GM12878 (cell line): Measurements from ENCODE around the gene POU2F1. TPM values are rescaled to one million over a fixed set of nuclear protein-coding genes. Genes with fewer than 3 reads are reported as not detected.

Experiments used
- ATAC-seq: fragments of 200-7000 bp; cut with Tn5 transposase; 3 replicates; pipeline ENCODE4 v1.9.1; 2020; ENCODE audit warnings: mild to moderate bottlenecking, moderate library complexity
- BruUV-seq: library from RNA; stranded (reverse); fragments of 400-500 nt; replicated peaks from 2 replicates; lab custom pipeline; 2021; lab: Mats Ljungman, UMichigan
- CTCF ChIA-PET: fragments of 300-600 bp; sonication (Branson Sonifier 250); formaldehyde crosslinking; extraction: SDS; loops from one replicate; lab custom pipeline; 2021; ENCODE audit warnings: inconsistent platforms; lab: Yijun Ruan, JAX
- POLR2A ChIA-PET: fragments of 350-600 bp; formaldehyde crosslinking; extraction: SDS; loops from one replicate; lab custom pipeline; 2021; ENCODE audit warnings: inconsistent platforms; lab: Charles Lee
- RAD21 ChIA-PET: fragments of 300-600 bp; sonication (Branson Sonifier 250); formaldehyde crosslinking; loops from one replicate; lab custom pipeline; 2023; ENCODE audit warnings: antibody characterized with exemption; ENCODE audit not compliant: unreplicated experiment; lab: Charles Lee
- SMC1A ChIA-PET: fragments of 300-600 bp; sonication (Branson Sonifier 250); formaldehyde crosslinking; loops from one replicate; lab custom pipeline; 2023; ENCODE audit not compliant: unreplicated experiment, uncharacterized antibody; lab: Charles Lee
- DNase-seq: peaks from one replicate; pipeline ENCODE4 v3.0.0-alpha.2; 2011; ENCODE audit warnings: low read depth, low spot score
- FAIRE-seq: peaks from 3 replicates; lab custom pipeline; 2011; peaks lifted over from hg19 to GRCh38; lab: Jason Lieb, UNC
- H2AFZ ChIP-seq: 2 replicates; pipeline ENCODE4 v1.6.0; 2011; ENCODE audit warnings: low read depth, low read length, control low read depth; ENCODE audit not compliant: control insufficient read depth
- H3K27ac ChIP-seq: 2 replicates; pipeline ENCODE4 v1.5.1; 2011; ENCODE audit warnings: control low read depth; ENCODE audit not compliant: control insufficient read depth, insufficient read depth
- H3K27me3 ChIP-seq, 2 experiments: replicated peaks in 1 of 2; 2 replicates each; pipeline versions ENCODE4 v1.6.0 to v1.6.1; 2011; ENCODE audit warnings: low read length in 1 of 2; ENCODE audit not compliant: control insufficient read depth in 2 of 2, insufficient read depth in 2 of 2
- H3K36me3 ChIP-seq, 2 experiments: 2 replicates each; pipeline ENCODE4 v1.5.1; 2011; ENCODE audit warnings: low read length in 1 of 2; ENCODE audit not compliant: control insufficient read depth in 2 of 2, insufficient read depth in 2 of 2
- H3K4me1 ChIP-seq: 2 replicates; pipeline ENCODE4 v1.6.1; 2011; ENCODE audit warnings: mild to moderate bottlenecking, low read length, moderate library complexity, mixed read lengths; ENCODE audit not compliant: control insufficient read depth, insufficient read depth
- H3K4me2 ChIP-seq: 2 replicates; pipeline ENCODE4 v1.6.0; 2011; ENCODE audit warnings: control low read depth; ENCODE audit not compliant: control insufficient read depth, insufficient read depth
- H3K4me3 ChIP-seq: fragments of 200-600 bp; sonication (generic); 2 replicates; pipeline ENCODE4 v1.5.1; 2016
- H3K79me2 ChIP-seq: 2 replicates; pipeline ENCODE4 v1.6.0; 2011; ENCODE audit warnings: low read length; ENCODE audit not compliant: control insufficient read depth, insufficient read depth
- H3K9ac ChIP-seq: 2 replicates; pipeline ENCODE4 v1.8.0; 2011; ENCODE audit warnings: low read length, control low read depth, mixed read lengths; ENCODE audit not compliant: control insufficient read depth, insufficient read depth
- H3K9me3 ChIP-seq: replicated peaks from 3 replicates; pipeline ENCODE4 v1.5.1; 2011; ENCODE audit warnings: mild to moderate bottlenecking, low read length; ENCODE audit not compliant: control insufficient read depth, insufficient read depth
- H4K20me1 ChIP-seq: 2 replicates; pipeline ENCODE4 v1.6.0; 2011; ENCODE audit not compliant: control insufficient read depth, insufficient read depth
- BACH1 ChIP-seq: fragments of 450-650 bp; IDR thresholded peaks from 2 replicates; pipeline ENCODE4 v1.6.1; 2017; ENCODE audit warnings: mild to moderate bottlenecking, borderline replicate concordance
- CREM ChIP-seq: IDR thresholded peaks from 2 replicates; pipeline ENCODE4 v1.6.1; 2014; ENCODE audit warnings: antibody characterized with exemption, low read depth
- DPF2 ChIP-seq: fragments of 450-650 bp; IDR thresholded peaks from 2 replicates; pipeline ENCODE4 v1.6.1; 2017; ENCODE audit warnings: mild to moderate bottlenecking
- HSF1 ChIP-seq: fragments of 150-350 bp; IDR thresholded peaks from 2 replicates; pipeline ENCODE4 v1.6.1; 2014; ENCODE audit warnings: mild to moderate bottlenecking, low read depth, low read length
- IKZF2 ChIP-seq, 2 experiments: fragments of 450-650 bp; IDR thresholded peaks; 2 replicates each; pipeline ENCODE4 v1.6.1; 2017; ENCODE audit warnings: mild to moderate bottlenecking in 2 of 2, moderate library complexity in 2 of 2
- MEF2B ChIP-seq: fragments of 450-650 bp; IDR thresholded peaks from 2 replicates; pipeline ENCODE4 v1.6.1; 2018; ENCODE audit warnings: mild to moderate bottlenecking, moderate library complexity; ENCODE audit not compliant: partially characterized antibody, poor library complexity, severe bottlenecking
- NBN ChIP-seq: fragments of 450-650 bp; IDR thresholded peaks from 2 replicates; pipeline ENCODE4 v1.6.1; 2016
- NFIC ChIP-seq: IDR thresholded peaks from 2 replicates; pipeline ENCODE4 v1.6.1; 2012; ENCODE audit warnings: low read depth, mild to moderate bottlenecking, inconsistent platforms, low read length, moderate library complexity
- NR2C2 ChIP-seq: IDR thresholded peaks from 2 replicates; pipeline ENCODE4 v1.6.1; 2011; ENCODE audit warnings: borderline replicate concordance, low read depth; ENCODE audit not compliant: control insufficient read depth, insufficient read length
- NR2F1 ChIP-seq: fragments of 450-650 bp; conservative IDR thresholded peaks from 2 replicates; pipeline ENCODE4 v1.6.1; 2017; ENCODE audit warnings: mild to moderate bottlenecking
- PAX5 ChIP-seq: IDR thresholded peaks from 2 replicates; pipeline ENCODE4 v1.6.1; 2011; ENCODE audit warnings: low read depth, low read length, borderline replicate concordance
- SKIL ChIP-seq: fragments of 450-650 bp; IDR thresholded peaks from 2 replicates; pipeline ENCODE4 v1.6.1; 2017; ENCODE audit warnings: mild to moderate bottlenecking, low read depth, inconsistent platforms; ENCODE audit not compliant: poor library complexity, severe bottlenecking
- SPI1 ChIP-seq: IDR thresholded peaks from 2 replicates; pipeline ENCODE4 v1.6.1; 2011; ENCODE audit warnings: low read depth, mild to moderate bottlenecking, low read length, moderate library complexity, borderline replicate concordance; ENCODE audit not compliant: insufficient read depth
- ZNF24 ChIP-seq: fragments of 450-650 bp; IDR thresholded peaks from 2 replicates; pipeline ENCODE4 v1.6.1; 2017; ENCODE audit warnings: antibody characterized with exemption, mild to moderate bottlenecking
- WGBS: methylation state at CpG from one replicate; pipeline ENCODE4 v1.1.6; 2016; ENCODE audit warnings: low lambda C conversion rate; ENCODE audit not compliant: insufficient replicate concordance, insufficient coverage; ENCODE audit errors: missing lambda C conversion rate; 5-methylcytosine and 5-hydroxymethylcytosine counted together
- in situ Hi-C: fragments of 300-500 bp; cut with MboI; formaldehyde crosslinking; loops from 9 replicates; pipeline ENCODE4 v1.14.3; 2018; ENCODE audit warnings: mixed read lengths
- intact Hi-C: fragments of 100-400 bp; cut with micrococcal nuclease; formaldehyde crosslinking; loops from one replicate; pipeline ENCODE4 v1.14.2; 2022; ENCODE audit not compliant: unreplicated experiment
- polyA plus RNA-seq, 11 experiments: library from polyadenylated mRNA; depleted of rRNA in 4 of 11; unstranded in 6 of 11; stranded (reverse) in 5 of 11; fragments of >200 nt; fragmentation: Nextera tagmentation in 4 of 11; fragmentation: Illumina TruSeq in 1 of 11; extraction: Ambion mirVana in 4 of 11; extraction: Trizol in 1 of 11; gene quantifications; 1 replicate in 1 of 11; 2 replicates in 10 of 11; pipeline versions ENCODE4 v1.2.1 to v1.2.3, GENCODE V29; 2011 to 2016; ENCODE audit warnings: inconsistent platforms in 2 of 11, missing spikeins in 2 of 11, low read depth in 1 of 11
- total RNA-seq, 4 experiments: library from RNA; depleted of rRNA in 3 of 4; stranded (reverse); fragments of >200 nt in 3 of 4; fragmentation: Illumina TruSeq in 1 of 4; extraction: Trizol in 1 of 4; gene quantifications; 2 replicates each; pipeline versions ENCODE4 v1.2.1 to v1.2.3, GENCODE V29; 2013 to 2021
- TF ChIP-seq, protein P1 (sequence below): IDR thresholded peaks from 2 replicates; pipeline ENCODE4 v1.6.1; 2011; ENCODE audit warnings: mild to moderate bottlenecking, low read depth, low read length, moderate library complexity; ENCODE audit not compliant: insufficient replicate concordance

POU2F1 gene
- total and polyA plus RNA-seq, 10 of the 15 experiments (the other 5 are each of a cell fraction or from before 2014, with no cell fraction given): 2.5 to 21.7 (median 12.5) TPM

DNA sequence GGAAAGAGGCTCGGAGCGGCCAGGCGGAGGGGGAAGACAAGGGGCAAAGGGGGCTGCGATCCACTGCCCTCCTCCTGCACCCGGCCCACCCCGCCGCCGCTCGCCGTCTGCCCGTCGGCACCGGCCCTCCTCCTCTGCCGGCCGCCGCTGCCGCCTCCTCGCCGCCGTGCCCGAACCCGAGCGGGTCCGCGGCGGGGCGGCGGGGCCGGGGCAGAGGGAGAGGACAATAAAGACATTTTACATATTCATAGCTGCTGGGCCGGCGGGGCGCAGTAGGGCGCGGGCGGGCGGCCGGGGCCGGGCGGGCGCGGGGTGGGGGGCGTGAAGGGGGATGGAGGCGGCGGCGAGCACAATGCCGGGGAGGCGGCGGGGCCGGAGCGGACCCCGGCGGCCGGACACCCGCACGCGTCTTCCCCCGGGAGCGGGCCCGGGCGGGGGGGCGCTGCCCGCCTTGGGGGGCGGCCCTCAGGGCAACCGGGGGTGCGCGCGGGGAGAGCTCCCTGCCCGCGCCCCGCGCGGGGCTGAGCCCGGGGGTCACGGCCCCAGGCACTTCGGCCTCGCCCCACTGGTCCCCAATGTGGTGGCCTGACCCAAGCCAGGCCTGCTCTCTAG, 546 bp downstream of the POU2F1 start (continued):
- peak; percentile 36; the same call in 1 of the 2 replicates for TF ChIP-seq DPF2

DNA sequence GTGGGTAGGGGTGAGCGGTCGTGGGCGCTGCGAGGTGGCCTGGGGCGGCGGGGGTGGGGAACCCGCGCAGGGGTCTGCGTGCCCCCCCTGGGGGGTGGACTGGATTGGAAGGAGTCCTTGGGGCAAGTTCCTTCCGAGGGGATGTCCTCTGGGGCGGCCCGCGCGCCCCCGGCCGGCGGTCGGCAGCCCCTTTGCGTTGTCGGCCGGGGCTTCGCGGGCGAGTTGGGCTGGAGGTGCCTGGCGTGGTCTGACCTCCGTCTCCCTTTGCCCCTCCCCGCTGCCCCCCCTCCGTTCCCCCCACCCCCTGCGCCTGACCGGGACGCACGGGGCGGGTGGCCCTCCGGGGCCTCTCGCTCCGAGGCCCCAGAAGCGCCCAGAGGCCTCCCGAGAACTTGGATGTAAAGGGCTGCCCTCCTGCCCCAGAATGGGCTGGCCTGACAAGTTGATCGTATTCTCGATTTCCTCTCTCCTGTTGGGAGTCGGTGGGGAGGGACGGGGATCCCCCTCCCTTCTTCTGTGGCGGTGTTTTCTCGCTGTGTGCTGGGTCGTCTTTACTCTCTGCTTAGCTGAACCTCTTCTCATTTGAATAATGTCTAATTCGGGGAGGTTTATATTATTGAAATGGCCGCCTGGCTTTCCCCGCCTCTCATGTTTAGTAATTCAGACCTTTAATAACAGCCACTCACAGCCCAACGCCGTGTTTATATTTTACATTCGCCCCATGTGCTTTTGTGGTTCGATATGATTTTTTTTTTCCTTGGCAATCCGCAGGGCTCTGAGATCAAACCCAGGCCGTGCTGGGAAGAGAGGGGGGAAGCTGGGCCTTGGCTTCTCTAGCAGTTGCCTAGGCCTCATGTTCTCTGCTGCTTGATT, 1.3 kb downstream of the POU2F1 start:
- H3K36me3 ChIP-seq: no peaks in the 10 kb centered on the region
- in situ Hi-C loops: no loop called here
- H4K20me1 ChIP-seq: no peaks in the 10 kb centered on the region
- H3K4me1 ChIP-seq: peaks cover 10% of the 10 kb centered on the region; the same call in 1 of the 2 replicates
- H3K4me3 ChIP-seq: peak overlapping the region; percentile 82
- H3K9me3 ChIP-seq: no peaks in the 10 kb centered on the region
- intact Hi-C loops: loop anchor here (2.0 to 5.0 kb wide), 5 partner anchors 40 to 490 kb away; no protein-coding TSS in a partner anchor
- H3K27me3 ChIP-seq: no peaks in the 10 kb centered on the region
- peak overlapping the region; percentile 59 for H2AFZ ChIP-seq
- 1% methylated on average over 34 of the region's 54 CpGs for WGBS
- ChIA-PET CTCF (interaction anchor here (0.8 to 2.2 kb wide), 9 partner anchors 11 to 219 kb away, joined by 3 to 13 read pairs (median 5); no protein-coding TSS in a partner anchor), POLR2A (interaction anchor here (0.6 to 3.1 kb wide), 7 partner anchors 12 to 328 kb away, joined by 3 to 17 read pairs (median 6); no protein-coding TSS in a partner anchor), RAD21 (interaction anchor here (1.2 to 7.5 kb wide), 6 partner anchors 10 to 312 kb away, joined by 3 to 124 read pairs (median 8); no protein-coding TSS in a partner anchor), SMC1A (interaction anchor here (0.8 to 2.4 kb wide), 13 partner anchors 9 to 179 kb away, joined by 3 to 19 read pairs (median 4); no protein-coding TSS in a partner anchor)
- BruUV-seq: no TSS peak
- peak overlapping the region; percentile 86 for H3K27ac ChIP-seq
- FAIRE-seq (peak; percentile 94), DNase-seq (peak; percentile 76), ATAC-seq (peak; percentile 68)
- H3K9ac ChIP-seq: peak overlapping the region; percentile 83
- H3K79me2 ChIP-seq: peaks cover 55% of the 10 kb centered on the region
- peak overlapping the region; percentile 78 for H3K4me2 ChIP-seq
- no peak for TF ChIP-seq NR2C2
- TF ChIP-seq NFIC: peak; percentile 20; the same call in 1 of the 2 replicates
- TF ChIP-seq IKZF2 (IDR thresholded peaks at IDR 0.05): peak; percentile 26 to 62; a peak in 1 of 4 replicates
- TF ChIP-seq MEF2B: peak; percentile 18
- no peak for TF ChIP-seq HSF1
- TF ChIP-seq SKIL: no peak
- no peak for TF ChIP-seq SPI1
- TF ChIP-seq NR2F1: peak; percentile 81; the same call in 1 of the 2 replicates
- TF ChIP-seq, protein P1, sequence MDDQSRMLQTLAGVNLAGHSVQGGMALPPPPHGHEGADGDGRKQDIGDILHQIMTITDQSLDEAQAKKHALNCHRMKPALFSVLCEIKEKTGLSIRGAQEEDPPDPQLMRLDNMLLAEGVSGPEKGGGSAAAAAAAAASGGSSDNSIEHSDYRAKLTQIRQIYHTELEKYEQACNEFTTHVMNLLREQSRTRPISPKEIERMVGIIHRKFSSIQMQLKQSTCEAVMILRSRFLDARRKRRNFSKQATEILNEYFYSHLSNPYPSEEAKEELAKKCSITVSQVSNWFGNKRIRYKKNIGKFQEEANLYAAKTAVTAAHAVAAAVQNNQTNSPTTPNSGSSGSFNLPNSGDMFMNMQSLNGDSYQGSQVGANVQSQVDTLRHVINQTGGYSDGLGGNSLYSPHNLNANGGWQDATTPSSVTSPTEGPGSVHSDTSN: no peak
- TF ChIP-seq BACH1: no peak; the same call in 1 of the 2 replicates
- TF ChIP-seq PAX5: no peak
- no peak for TF ChIP-seq ZNF24
- TF ChIP-seq NBN: 0 out of 2 replicates have a peak, but pooled peaks have one; percentile 68
- 0 out of 2 replicates have a peak, but pooled peaks have one; percentile 3 for TF ChIP-seq CREM
